NCI-H187 (cell line): Measurements from ENCODE around the gene ESRP2.

ENCODE experiments used
- DNase-seq, 2 experiments: peaks; one replicate each; lab custom pipeline; 2025; lab: John Stamatoyannopoulos, UW

The ESRP2 gene

GRCh38 chr16:68217506-68217905, 18.4 kb downstream of the ESRP2 start:
- DNase-seq, result no peak

GRCh38 chr16:68216240-68216639, 19.7 kb downstream of the ESRP2 start:
- no peak for DNase-seq

GRCh38 chr16:68215302-68215701, 20.6 kb downstream of the ESRP2 start:
- DNase-seq, result no peak

GRCh38 chr16:68214726-68215125, 21.2 kb downstream of the ESRP2 start:
- DNase-seq, result no peak

GRCh38 chr16:68206245-68206644, 29.7 kb downstream of the ESRP2 start:
- no peak for DNase-seq

- DNase-seq, result peak; percentile 13 to 66
Measured at GRCh38 chr16:68202091-68202519, 33.8 kb downstream of the ESRP2 start.

- DNase-seq, result no peak
Measured at GRCh38 chr16:68200088-68200783, 35.7 kb downstream of the ESRP2 start.

- DNase-seq, result no peak
Measured at GRCh38 chr16:68197250-68197649, 38.7 kb downstream of the ESRP2 start.

- no peak for DNase-seq
Measured at GRCh38 chr16:68194251-68194650, 41.7 kb downstream of the ESRP2 start.

GRCh38 chr16:68190736-68191510, 45.0 kb downstream of the ESRP2 start:
- DNase-seq, result no peak

- DNase-seq, result no peak
Measured at GRCh38 chr16:68190081-68190480, 45.8 kb downstream of the ESRP2 start.

GRCh38 chr16:68188170-68188569, 47.8 kb downstream of the ESRP2 start:
- DNase-seq, result no peak

GRCh38 chr16:68187505-68187904, 48.4 kb downstream of the ESRP2 start:
- DNase-seq, result no peak

GRCh38 chr16:68186877-68187276, 49.0 kb downstream of the ESRP2 start:
- DNase-seq, result no peak

GRCh38 chr16:68183046-68183445, 52.9 kb downstream of the ESRP2 start:
- DNase-seq, result no peak

GRCh38 chr16:68179855-68180254, 56.1 kb downstream of the ESRP2 start:
- no peak for DNase-seq

- DNase-seq, result no peak
Measured at GRCh38 chr16:68179196-68179795, 56.6 kb downstream of the ESRP2 start.
